Fibroblast of pulmonary artery (primary cell): ENCODE results near the gene CTNNA3.

ENCODE experiments used
- DNase-seq: peaks from one replicate; pipeline ENCODE4 v3.0.0-alpha.2; 2010; ENCODE audit warnings: low read depth
- H3K4me3 ChIP-seq: replicated peaks from 2 replicates; pipeline ENCODE4 v1.5.1; 2011; ENCODE audit warnings: low read depth, mild to moderate bottlenecking, control low read depth, low read length, moderate library complexity
- TF ChIP-seq, protein P1 (sequence below): IDR thresholded peaks from 2 replicates; pipeline ENCODE4 v1.5.1; 2011; ENCODE audit warnings: mild to moderate bottlenecking, control low read depth, low read length, inconsistent platforms; ENCODE audit errors: missing control alignments

Gene CTNNA3

DNA sequence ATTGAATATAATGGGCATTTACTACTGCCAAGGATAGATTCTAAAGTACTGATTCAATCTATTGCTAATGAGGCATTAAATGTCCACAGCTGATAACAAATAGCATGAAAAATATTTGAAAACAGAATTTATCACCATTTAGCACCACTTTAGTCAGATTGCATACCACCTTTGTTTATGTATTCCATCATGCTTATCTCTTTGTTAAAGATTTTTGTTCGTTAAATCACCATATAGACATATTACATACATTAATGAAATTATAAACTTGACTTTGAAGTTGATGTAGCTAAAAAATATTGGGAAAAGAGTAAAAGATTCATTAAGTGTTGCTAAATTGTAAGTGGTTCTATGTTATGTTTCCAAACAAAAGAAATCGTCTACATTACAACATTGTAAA lies 1022.9 kb downstream of the CTNNA3 start:
- TF ChIP-seq, protein P1, sequence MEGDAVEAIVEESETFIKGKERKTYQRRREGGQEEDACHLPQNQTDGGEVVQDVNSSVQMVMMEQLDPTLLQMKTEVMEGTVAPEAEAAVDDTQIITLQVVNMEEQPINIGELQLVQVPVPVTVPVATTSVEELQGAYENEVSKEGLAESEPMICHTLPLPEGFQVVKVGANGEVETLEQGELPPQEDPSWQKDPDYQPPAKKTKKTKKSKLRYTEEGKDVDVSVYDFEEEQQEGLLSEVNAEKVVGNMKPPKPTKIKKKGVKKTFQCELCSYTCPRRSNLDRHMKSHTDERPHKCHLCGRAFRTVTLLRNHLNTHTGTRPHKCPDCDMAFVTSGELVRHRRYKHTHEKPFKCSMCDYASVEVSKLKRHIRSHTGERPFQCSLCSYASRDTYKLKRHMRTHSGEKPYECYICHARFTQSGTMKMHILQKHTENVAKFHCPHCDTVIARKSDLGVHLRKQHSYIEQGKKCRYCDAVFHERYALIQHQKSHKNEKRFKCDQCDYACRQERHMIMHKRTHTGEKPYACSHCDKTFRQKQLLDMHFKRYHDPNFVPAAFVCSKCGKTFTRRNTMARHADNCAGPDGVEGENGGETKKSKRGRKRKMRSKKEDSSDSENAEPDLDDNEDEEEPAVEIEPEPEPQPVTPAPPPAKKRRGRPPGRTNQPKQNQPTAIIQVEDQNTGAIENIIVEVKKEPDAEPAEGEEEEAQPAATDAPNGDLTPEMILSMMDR: no peak
- no peak for DNase-seq
- no peak overlapping the region for H3K4me3 ChIP-seq

DNA sequence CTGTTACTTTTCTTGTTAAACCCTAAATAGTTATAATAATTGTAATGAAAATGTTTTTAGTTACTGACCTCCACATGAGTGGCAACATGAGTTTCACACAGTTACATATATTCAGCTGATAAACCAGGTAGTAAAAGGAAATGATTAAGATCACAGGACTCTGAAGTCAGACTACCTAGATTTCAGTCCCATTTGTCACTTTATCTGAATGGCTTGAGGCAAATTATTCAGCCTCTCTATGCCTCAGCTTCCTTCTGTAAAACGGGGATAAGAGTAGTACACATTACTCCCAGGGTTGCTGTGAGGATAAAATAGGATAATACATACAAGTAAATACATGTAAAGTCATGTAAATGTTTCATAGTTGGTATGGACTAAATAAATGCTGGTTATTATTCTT lies 1024.4 kb downstream of the CTNNA3 start:
- H3K4me3 ChIP-seq: no peak overlapping the region
- TF ChIP-seq, protein P1: no peak
- no peak for DNase-seq

DNA sequence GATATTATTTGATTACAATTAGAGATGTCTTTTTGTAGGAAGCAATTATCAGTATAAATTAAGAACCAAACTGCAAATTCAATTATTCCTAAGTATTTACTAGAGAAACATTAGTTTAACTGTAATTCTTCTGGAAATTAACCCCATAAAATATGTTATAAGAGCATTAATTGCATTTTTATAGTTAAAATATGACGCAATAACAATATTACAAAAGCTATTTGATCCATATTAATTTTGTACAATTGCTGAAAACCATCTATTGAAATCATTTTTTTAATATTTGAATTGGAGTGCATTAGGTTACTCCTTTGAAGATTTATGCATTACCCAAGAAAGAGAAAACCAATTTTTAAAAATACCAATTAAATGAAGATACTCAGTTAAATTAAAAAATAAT lies 1024.9 kb downstream of the CTNNA3 start:
- H3K4me3 ChIP-seq: no peak overlapping the region
- TF ChIP-seq, protein P1: no peak
- DNase-seq: no peak

DNA sequence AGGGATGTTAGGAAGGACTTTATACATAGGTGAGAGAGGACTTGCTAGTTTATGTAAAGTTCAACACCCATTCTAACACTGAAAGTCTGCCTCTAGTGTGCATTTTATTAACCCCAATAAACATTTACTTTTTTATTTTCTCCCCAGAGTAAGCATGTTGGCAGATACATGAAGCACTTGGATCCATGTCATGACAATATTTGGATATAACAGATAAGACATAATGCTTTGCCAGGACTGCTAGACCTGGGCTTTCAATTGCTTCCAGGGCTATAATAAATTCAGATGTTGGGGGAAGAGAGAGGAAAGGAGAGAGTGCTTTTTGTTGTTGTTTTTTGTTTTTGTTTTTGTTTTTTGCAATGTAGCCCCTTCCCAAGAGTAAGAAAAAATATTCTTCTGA lies 1039.5 kb downstream of the CTNNA3 start:
- DNase-seq: no peak
- H3K4me3 ChIP-seq: no peak overlapping the region
- TF ChIP-seq, protein P1: no peak

DNA sequence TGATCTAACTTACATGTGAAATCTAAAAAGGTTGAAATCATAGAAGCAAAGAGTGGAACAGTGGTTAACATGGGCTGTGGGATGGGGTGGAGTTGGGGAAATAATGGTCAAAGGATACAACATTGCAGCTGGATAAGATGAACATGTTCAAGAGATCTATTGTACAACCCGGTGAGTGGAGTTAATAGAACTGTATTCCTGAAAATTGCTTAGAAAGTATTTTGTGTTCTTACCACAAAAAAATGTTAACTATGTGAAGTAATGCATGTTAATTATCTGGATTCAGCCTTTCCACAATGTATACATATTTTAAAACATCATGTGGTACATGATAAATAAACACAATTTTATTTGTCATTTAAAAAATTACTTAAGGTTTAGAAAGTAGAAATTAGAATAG lies 1041.1 kb downstream of the CTNNA3 start:
- no peak overlapping the region for H3K4me3 ChIP-seq
- DNase-seq: no peak
- TF ChIP-seq, protein P1: no peak

DNA sequence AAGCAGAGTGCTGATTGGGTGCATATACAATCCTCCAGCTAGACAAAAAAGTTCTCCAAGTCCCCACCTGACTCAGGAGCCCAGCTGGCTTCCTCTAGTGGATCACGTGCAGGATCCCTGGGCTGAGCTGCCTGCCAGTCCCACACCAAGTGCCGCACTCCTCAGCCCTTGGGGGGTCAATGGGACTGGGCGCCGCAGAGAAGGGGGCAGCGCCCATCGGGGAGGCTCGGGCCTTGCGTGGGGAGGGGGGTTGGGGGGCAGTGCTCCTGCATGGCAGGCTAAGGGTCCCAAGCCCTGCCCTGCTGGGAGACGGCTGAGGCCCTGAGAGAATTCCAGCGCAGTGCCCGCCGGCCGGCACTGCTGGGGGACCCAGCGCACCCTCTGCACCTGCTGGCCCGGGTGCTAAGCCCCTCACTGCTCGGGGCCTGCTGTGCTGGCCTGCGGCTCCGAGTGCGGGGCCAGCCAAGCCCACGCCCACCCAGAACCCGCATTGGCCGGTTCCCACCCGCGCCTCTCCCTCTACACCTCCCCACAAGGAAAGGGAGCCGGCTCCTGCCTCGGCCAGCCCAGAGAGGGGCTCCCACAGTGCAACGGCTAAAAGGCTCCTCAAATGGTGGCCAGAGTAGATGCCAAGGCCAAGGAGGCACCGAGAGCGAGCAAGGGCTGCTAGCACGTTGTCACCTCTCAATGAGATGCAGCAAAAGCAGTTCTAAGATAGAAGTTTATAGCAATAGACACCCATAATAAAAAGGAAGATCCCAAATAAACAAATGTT lies 1044.5 kb downstream of the CTNNA3 start:
- DNase-seq: no peak
- TF ChIP-seq, protein P1: no peak
- no peak overlapping the region for H3K4me3 ChIP-seq

DNA sequence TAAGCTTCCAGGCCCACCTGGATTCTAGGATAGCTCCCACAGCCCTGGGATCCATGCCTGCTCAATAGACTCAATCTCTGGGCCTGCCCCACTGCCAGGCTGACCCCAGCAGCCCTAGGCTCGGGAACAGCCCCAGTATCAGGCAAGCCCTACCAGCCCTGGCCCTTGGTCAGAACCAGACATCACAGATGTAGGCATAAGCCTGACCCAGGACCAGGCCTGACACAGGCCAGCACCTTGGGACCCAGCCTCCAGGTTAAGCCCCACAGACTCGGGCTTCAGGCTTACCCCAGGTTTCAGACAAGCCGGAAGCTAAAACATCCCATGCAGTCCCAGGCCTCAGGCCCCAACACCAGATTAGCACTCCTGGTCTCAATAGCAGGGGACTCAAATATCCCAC lies 1046.4 kb downstream of the CTNNA3 start:
- TF ChIP-seq, protein P1: no peak
- H3K4me3 ChIP-seq: no peak overlapping the region

More for the DNA sequence above, 1046.4 kb downstream of the CTNNA3 start:
- DNase-seq: no peak
